ENCODE results near the gene NEDD8.

The NEDD8 gene

DNA sequence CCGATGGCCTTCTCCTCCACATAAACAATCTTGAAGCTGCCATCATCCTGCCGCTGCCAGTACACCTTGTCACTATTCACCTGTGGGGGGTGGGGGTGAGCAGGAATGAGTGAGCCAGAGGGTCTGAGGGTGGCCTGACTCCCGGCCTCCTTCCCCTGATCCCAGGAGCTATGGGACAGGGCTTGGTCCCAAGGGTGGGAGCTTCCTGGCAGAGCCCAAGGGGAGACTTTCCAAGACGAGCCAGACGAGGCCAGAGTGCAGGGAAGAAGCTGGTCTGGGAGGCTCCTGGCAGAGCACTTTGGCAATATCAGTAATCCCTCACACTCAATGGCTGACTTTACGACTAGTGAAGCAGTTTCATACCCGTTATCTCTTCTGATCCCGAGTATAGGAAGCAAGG is 23.3 kb upstream of the NEDD8 start:
- in situ Hi-C loops (cut with HindIII; ENCODE audit: low sequenced_read_pairs): no loop called here
- DNase-seq (ENCODE audit: low read depth, low spot score): no peak
- H3K4me3 ChIP-seq (ENCODE audit: low read depth, low read length): no peak overlapping the region
- TF ChIP-seq, protein P1, sequence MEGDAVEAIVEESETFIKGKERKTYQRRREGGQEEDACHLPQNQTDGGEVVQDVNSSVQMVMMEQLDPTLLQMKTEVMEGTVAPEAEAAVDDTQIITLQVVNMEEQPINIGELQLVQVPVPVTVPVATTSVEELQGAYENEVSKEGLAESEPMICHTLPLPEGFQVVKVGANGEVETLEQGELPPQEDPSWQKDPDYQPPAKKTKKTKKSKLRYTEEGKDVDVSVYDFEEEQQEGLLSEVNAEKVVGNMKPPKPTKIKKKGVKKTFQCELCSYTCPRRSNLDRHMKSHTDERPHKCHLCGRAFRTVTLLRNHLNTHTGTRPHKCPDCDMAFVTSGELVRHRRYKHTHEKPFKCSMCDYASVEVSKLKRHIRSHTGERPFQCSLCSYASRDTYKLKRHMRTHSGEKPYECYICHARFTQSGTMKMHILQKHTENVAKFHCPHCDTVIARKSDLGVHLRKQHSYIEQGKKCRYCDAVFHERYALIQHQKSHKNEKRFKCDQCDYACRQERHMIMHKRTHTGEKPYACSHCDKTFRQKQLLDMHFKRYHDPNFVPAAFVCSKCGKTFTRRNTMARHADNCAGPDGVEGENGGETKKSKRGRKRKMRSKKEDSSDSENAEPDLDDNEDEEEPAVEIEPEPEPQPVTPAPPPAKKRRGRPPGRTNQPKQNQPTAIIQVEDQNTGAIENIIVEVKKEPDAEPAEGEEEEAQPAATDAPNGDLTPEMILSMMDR (IDR thresholded peaks at IDR 0.05; ENCODE audit: low read depth, low read length): no peak

DNA sequence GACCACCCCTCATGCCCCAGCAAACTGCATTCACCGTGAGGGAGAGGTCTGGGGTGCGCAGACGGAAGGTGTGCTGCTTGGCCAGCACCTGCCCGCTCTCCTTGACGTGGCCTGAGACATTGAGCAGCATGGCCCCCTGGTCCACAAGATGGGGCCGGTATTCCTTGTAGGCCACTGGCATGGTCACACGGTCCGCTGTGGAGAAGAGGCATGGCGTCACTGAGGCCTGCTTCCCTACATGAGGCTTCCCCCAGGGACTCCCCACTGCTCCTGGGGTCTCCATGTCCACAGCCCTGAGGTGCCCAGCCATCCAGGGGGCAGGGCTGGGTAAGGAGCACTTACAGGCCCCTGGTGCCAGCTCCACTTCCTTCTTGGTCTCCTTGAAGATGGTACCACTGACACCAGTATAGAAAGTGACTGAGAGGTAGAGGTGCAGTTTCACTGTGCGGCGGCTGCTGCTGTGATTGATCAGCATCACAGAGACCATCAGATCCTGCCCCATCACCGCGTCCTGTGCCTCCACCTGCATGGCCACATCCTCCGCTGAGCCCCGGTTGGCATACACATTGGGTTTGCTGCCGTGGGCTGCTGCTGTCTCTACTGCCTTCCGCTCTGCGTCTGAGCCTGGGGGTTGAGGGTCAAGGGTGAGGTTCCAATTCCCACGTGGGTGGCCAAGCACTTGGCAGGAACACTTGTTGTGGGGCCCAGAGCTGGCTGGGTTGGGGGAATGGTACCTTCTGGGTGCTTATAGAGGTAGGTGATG is 22.6 kb upstream of the NEDD8 start:
- no peak for DNase-seq (ENCODE audit: low read depth, low spot score)
- in situ Hi-C loops (cut with HindIII; ENCODE audit: low sequenced_read_pairs): no loop called here
- no peak overlapping the region for H3K4me3 ChIP-seq (ENCODE audit: low read depth, low read length)
- TF ChIP-seq, protein P1 (IDR thresholded peaks at IDR 0.05; ENCODE audit: low read depth, low read length): no peak

DNA sequence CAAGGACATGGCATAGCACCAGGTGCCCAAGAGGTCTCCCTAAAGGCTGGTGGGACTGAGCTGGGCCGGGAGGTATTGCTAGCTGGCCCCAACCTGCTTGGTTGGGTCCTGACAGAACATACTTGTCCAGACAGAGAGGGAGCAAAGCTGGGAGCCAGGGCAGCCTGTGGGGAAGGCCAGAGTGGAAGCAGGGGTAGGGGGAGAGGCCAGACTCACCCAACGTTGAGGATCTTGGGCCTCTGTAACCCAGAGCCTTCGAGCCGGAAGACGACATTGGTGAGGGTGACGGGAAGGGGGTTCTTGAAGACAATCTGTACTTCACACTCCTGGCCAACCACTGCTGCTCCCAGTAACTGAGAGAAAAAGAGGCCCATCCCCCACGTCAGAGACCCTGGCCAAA is 21.8 kb upstream of the NEDD8 start:
- no peak for DNase-seq (ENCODE audit: low read depth, low spot score)
- TF ChIP-seq, protein P1 (IDR thresholded peaks at IDR 0.05; ENCODE audit: low read depth, low read length): no peak
- no peak overlapping the region for H3K4me3 ChIP-seq (ENCODE audit: low read depth, low read length)
- in situ Hi-C loops (cut with HindIII; ENCODE audit: low sequenced_read_pairs): no loop called here

DNA sequence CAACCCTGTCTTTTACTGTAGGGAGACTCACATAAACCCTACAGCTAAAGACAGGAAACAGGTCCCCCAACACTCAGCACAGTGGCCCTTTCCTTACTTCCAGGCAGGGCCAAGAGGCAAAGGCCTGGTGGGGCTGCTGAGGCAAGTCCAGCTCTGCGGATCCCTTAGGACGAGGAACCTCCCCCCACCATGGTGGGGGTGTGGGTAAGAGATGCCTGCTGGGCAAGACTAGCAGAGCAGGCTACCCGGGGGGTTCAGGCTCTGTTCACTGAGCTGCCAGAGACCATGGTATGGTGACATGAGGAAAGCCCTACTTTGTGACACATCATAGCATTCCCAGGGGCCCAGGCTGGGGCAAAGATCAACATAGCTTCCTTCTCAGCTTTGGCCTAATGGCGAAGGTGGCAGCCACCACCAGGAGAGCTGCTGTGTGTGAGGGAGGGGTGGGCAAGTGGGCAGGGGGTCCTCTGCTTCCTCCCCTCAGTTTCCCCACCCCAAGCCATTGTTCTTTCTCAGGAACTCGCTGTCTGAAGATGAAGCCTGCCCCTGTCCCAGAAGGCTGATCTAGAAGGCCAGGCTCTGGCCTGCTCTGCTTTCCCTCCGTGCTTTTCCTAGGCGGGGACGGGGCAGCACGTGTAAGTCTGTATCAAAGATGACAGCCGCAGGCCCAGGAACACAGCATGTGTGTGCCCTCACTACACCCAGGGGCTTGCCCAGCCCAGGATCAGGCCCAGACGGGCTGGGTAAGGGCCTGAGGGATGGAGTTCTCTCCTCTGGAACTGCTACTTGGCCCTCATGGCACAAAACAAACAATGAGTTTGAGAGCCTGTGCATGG is 20.3 kb upstream of the NEDD8 start:
- in situ Hi-C loops (cut with HindIII; ENCODE audit: low sequenced_read_pairs): no loop called here
- no peak overlapping the region for H3K4me3 ChIP-seq (ENCODE audit: low read depth, low read length)
- TF ChIP-seq, protein P1 (IDR thresholded peaks at IDR 0.05; ENCODE audit: low read depth, low read length): no peak
- DNase-seq (ENCODE audit: low read depth, low spot score): no peak

DNA sequence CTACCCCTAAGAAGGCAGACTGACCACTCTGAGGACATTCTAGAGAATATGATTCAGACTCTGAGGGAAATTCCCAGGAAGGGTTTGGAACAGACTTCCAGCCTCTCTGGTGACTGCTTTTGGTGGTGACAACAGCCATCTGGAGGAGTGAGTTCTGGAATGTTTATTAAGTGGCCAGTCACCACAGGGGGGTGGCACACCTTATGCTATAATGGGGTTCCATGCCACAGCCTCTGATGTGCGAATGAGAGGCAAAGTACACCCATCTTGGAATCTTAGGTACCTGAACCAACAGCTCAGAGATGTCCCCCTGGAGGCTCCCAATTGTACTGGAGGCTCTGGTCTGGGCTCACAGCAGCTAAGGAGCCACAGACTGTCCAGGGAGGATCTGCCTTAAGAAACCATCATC is 19.7 kb upstream of the NEDD8 start:
- no peak overlapping the region for H3K4me3 ChIP-seq (ENCODE audit: low read depth, low read length)
- in situ Hi-C loops (cut with HindIII; ENCODE audit: low sequenced_read_pairs): no loop called here
- TF ChIP-seq, protein P1 (IDR thresholded peaks at IDR 0.05; ENCODE audit: low read depth, low read length): no peak
- no peak for DNase-seq (ENCODE audit: low read depth, low spot score)

DNA sequence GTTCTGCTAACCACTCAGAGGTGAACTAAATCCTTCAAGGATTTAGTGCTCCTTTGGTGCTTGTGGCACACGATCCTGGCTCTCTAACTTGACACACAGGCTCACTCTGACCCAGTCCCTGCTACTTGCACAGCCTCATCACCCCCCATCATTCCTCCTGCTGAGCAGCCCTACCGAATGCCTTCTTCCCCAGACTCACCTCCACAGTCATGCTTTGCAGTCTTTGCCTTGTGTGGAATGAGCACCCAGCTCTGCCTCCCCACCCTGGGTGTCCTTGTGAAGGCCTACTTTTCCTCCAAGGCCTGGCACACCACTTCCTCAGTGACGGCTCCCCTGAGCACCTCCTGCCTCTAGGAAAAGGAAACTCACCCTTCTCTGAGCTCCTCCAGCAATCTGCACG is 18.2 kb upstream of the NEDD8 start:
- in situ Hi-C loops (cut with HindIII; ENCODE audit: low sequenced_read_pairs): no loop called here

More for the DNA sequence above, 18.2 kb upstream of the NEDD8 start:
- no peak overlapping the region for H3K4me3 ChIP-seq (ENCODE audit: low read depth, low read length)
- no peak for DNase-seq (ENCODE audit: low read depth, low spot score)
- TF ChIP-seq, protein P1 (IDR thresholded peaks at IDR 0.05; ENCODE audit: low read depth, low read length): no peak

Data from astrocyte of the spinal cord (primary cell).